GM18951 (cell line): Measurements from ENCODE around the gene EBF4.
"Not testable (repeated sequence)": the region's sequence is repeated elsewhere in the genome, so short reads cannot be mapped to it uniquely, and the experiment has no call there.

ENCODE experiments used
- POLR2A ChIP-seq: IDR thresholded peaks from 4 replicates; pipeline ENCODE4 v1.6.1; 2011; ENCODE audit warnings: mild to moderate bottlenecking; ENCODE audit not compliant: insufficient read length, insufficient read depth; ENCODE audit errors: extremely low read depth
- in situ Hi-C: fragments of 300-500 bp; cut with MboI; formaldehyde crosslinking; loops from one replicate; pipeline ENCODE4 v1.12.0; 2022; ENCODE audit warnings: low sequenced_read_pairs, mixed read lengths, inconsistent platforms; ENCODE audit not compliant: unreplicated experiment

EBF4 gene

GRCh38 chr20:2690718-2691117 is 1.9 kb upstream of the EBF4 start:
- TF ChIP-seq POLR2A = no peak
- in situ Hi-C loops = no loop called here

GRCh38 chr20:2691127-2691526 is 1.5 kb upstream of the EBF4 start:
- in situ Hi-C loops = no loop called here

GRCh38 chr20:2691663-2692035 is 931 bp upstream of the EBF4 start:
- no peak for TF ChIP-seq POLR2A
- in situ Hi-C loops = no loop called here

More at GRCh38 chr20:2691127-2691526, 1.5 kb upstream of the EBF4 start:
- TF ChIP-seq POLR2A = no peak

- no peak for TF ChIP-seq POLR2A
- in situ Hi-C loops = no loop called here
Observed at GRCh38 chr20:2692886-2693285, 306 bp downstream of the EBF4 start.

- no peak for TF ChIP-seq POLR2A
- in situ Hi-C loops = no loop called here
Observed at GRCh38 chr20:2693286-2694007, 867 bp downstream of the EBF4 start.

GRCh38 chr20:2694008-2694471 is 1.5 kb downstream of the EBF4 start:
- in situ Hi-C loops = no loop called here
- TF ChIP-seq POLR2A = no peak

GRCh38 chr20:2694519-2694918 is 1.9 kb downstream of the EBF4 start:
- no peak for TF ChIP-seq POLR2A
- in situ Hi-C loops = no loop called here

GRCh38 chr20:2695206-2695983 is 2.8 kb downstream of the EBF4 start:
- no peak for TF ChIP-seq POLR2A
- in situ Hi-C loops = no loop called here

GRCh38 chr20:2695984-2696525 is 3.5 kb downstream of the EBF4 start:
- in situ Hi-C loops = not testable (repeated sequence)

GRCh38 chr20:2696646-2697045 is 4.1 kb downstream of the EBF4 start:
- in situ Hi-C loops = no loop called here
- TF ChIP-seq POLR2A = no peak

- no peak for TF ChIP-seq POLR2A
- in situ Hi-C loops = no loop called here
Observed at GRCh38 chr20:2697768-2698167, 5.2 kb downstream of the EBF4 start.

GRCh38 chr20:2698186-2698817 is 5.7 kb downstream of the EBF4 start:
- in situ Hi-C loops = no loop called here
- TF ChIP-seq POLR2A = no peak

- no peak for TF ChIP-seq POLR2A
- in situ Hi-C loops = no loop called here
Observed at GRCh38 chr20:2698912-2699311, 6.3 kb downstream of the EBF4 start.
